Astrocyte (in vitro differentiated cells and primary cell): ENCODE measurements around the gene SLC10A4. TPM values are rescaled to one million over a fixed set of nuclear protein-coding genes. Genes with fewer than 3 reads are reported as not detected.

Experiments
- DNase-seq: peaks from one replicate; pipeline ENCODE4 v3.0.0-alpha.2; 2010; ENCODE audit warnings: low read depth
- FAIRE-seq: peaks from 2 replicates; lab custom pipeline; 2011; peaks lifted over from hg19 to GRCh38; lab: Jason Lieb, UNC
- H2AFZ ChIP-seq: 2 replicates; pipeline ENCODE4 v1.6.0; 2012; ENCODE audit warnings: low read depth, low read length, inconsistent platforms
- H3K27ac ChIP-seq: 2 replicates; pipeline ENCODE4 v1.5.1; 2011; ENCODE audit warnings: low read depth, low read length, inconsistent platforms
- H3K27me3 ChIP-seq: 2 replicates; pipeline ENCODE4 v1.6.0; 2011; ENCODE audit warnings: low read length, inconsistent platforms; ENCODE audit not compliant: insufficient read depth
- H3K36me3 ChIP-seq: 2 replicates; pipeline ENCODE4 v1.5.1; 2011; ENCODE audit warnings: low read length, inconsistent platforms; ENCODE audit not compliant: insufficient read depth
- H3K4me1 ChIP-seq: 2 replicates; pipeline ENCODE4 v1.5.1; 2011; ENCODE audit warnings: low read length, inconsistent platforms; ENCODE audit not compliant: insufficient read depth
- H3K4me2 ChIP-seq: 2 replicates; pipeline ENCODE4 v1.6.0; 2012; ENCODE audit warnings: low read length, inconsistent platforms
- H3K4me3 ChIP-seq: 2 replicates; pipeline ENCODE4 v1.5.1; 2011; ENCODE audit warnings: low read depth, mild to moderate bottlenecking, low read length, inconsistent platforms; ENCODE audit not compliant: insufficient read depth
- H3K79me2 ChIP-seq: 2 replicates; pipeline ENCODE4 v1.6.0; 2012; ENCODE audit warnings: mild to moderate bottlenecking, low read length, inconsistent platforms; ENCODE audit not compliant: insufficient read depth
- H3K9ac ChIP-seq: 2 replicates; pipeline ENCODE4 v1.6.0; 2012; ENCODE audit warnings: mild to moderate bottlenecking, low read length, inconsistent platforms
- H3K9me3 ChIP-seq: 2 replicates; pipeline ENCODE4 v1.5.1; 2012; ENCODE audit warnings: low read depth, mild to moderate bottlenecking, low read length, inconsistent platforms; ENCODE audit not compliant: insufficient read depth
- H4K20me1 ChIP-seq: 2 replicates; pipeline ENCODE4 v1.6.0; 2012; ENCODE audit warnings: low read length, inconsistent platforms; ENCODE audit not compliant: insufficient read depth
- H3K27ac Mint-ChIP-seq: one replicate; pipeline ENCODE4 v1.8.0; 2021; ENCODE audit warnings: mild to moderate bottlenecking, mixed read lengths; ENCODE audit not compliant: unreplicated experiment
- H3K27me3 Mint-ChIP-seq: one replicate; pipeline ENCODE4 v1.8.0; 2021; ENCODE audit warnings: low read depth, mixed read lengths; ENCODE audit not compliant: unreplicated experiment
- H3K36me3 Mint-ChIP-seq: one replicate; pipeline ENCODE4 v1.8.0; 2021; ENCODE audit warnings: low read depth, mixed read lengths; ENCODE audit not compliant: unreplicated experiment
- H3K4me1 Mint-ChIP-seq: one replicate; pipeline ENCODE4 v1.8.0; 2021; ENCODE audit warnings: low read depth, mixed read lengths; ENCODE audit not compliant: unreplicated experiment
- H3K4me3 Mint-ChIP-seq: one replicate; pipeline ENCODE4 v1.8.0; 2021; ENCODE audit warnings: mild to moderate bottlenecking, moderate library complexity, mixed read lengths; ENCODE audit not compliant: unreplicated experiment
- H3K9me3 Mint-ChIP-seq: one replicate; pipeline ENCODE4 v1.8.0; 2021; ENCODE audit warnings: mild to moderate bottlenecking, mixed read lengths; ENCODE audit not compliant: unreplicated experiment
- EZH2 ChIP-seq: IDR thresholded peaks from 2 replicates; pipeline ENCODE4 v1.6.1; 2012; ENCODE audit warnings: mild to moderate bottlenecking, low read length, inconsistent platforms; ENCODE audit not compliant: insufficient read depth
- total RNA-seq: library from RNA; stranded (reverse); gene quantifications from 2 replicates; pipeline ENCODE4 v1.2.1, GENCODE V29; 2021
- TF ChIP-seq, protein P1 (sequence below): IDR thresholded peaks from 2 replicates; pipeline ENCODE4 v1.5.1; 2011; ENCODE audit warnings: low read depth, mild to moderate bottlenecking, inconsistent platforms, low read length, moderate library complexity; ENCODE audit not compliant: insufficient read depth

SLC10A4 gene
- total RNA-seq, 1 donor from 2014 or later, result 0.16 TPM

DNA sequence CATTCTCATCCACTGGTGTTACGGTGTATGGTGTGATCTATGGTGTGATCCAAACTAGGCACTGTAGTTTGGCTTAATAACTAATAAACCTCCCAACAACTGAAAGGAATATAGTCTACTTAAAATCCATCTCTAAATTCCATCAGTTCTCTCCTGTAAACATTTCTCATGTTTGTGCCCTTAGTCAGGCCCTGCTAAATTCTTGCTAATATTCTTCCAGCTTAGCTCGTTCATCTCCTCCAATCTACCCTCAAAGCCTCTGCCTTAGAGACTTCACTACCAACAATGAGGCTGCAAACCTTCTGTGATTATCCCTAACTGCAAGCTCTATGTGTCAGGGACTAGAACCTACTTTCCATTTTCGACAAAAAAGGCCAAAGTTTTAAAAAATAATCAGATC lies 35.0 kb downstream of the SLC10A4 start:
- no peak for FAIRE-seq
- no peak overlapping the region for H2AFZ ChIP-seq
- no peak for DNase-seq
- Mint-ChIP-seq H3K27me3 (no peaks in the 10 kb centered on the region), H3K9me3 (no peaks in the 10 kb centered on the region), H3K4me3 (no peak overlapping the region), H3K4me1 (peaks cover 7% of the 10 kb centered on the region), H3K36me3 (peaks cover 7% of the 10 kb centered on the region), H3K27ac (no peak overlapping the region)
- no peaks in the 10 kb centered on the region for H3K79me2 ChIP-seq
- no peak overlapping the region for H3K9ac ChIP-seq
- H3K4me3 ChIP-seq, result no peak overlapping the region
- no peak overlapping the region for H3K4me2 ChIP-seq
- no peaks in the 10 kb centered on the region for H3K27me3 ChIP-seq
- no peak for TF ChIP-seq EZH2
- TF ChIP-seq, protein P1, sequence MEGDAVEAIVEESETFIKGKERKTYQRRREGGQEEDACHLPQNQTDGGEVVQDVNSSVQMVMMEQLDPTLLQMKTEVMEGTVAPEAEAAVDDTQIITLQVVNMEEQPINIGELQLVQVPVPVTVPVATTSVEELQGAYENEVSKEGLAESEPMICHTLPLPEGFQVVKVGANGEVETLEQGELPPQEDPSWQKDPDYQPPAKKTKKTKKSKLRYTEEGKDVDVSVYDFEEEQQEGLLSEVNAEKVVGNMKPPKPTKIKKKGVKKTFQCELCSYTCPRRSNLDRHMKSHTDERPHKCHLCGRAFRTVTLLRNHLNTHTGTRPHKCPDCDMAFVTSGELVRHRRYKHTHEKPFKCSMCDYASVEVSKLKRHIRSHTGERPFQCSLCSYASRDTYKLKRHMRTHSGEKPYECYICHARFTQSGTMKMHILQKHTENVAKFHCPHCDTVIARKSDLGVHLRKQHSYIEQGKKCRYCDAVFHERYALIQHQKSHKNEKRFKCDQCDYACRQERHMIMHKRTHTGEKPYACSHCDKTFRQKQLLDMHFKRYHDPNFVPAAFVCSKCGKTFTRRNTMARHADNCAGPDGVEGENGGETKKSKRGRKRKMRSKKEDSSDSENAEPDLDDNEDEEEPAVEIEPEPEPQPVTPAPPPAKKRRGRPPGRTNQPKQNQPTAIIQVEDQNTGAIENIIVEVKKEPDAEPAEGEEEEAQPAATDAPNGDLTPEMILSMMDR, result no peak
- H3K4me1 ChIP-seq, result no peaks in the 10 kb centered on the region
- peaks cover 35% of the 10 kb centered on the region for H3K36me3 ChIP-seq
- no peaks in the 10 kb centered on the region for H3K9me3 ChIP-seq
- no peaks in the 10 kb centered on the region for H4K20me1 ChIP-seq
- H3K27ac ChIP-seq, result no peak overlapping the region

DNA sequence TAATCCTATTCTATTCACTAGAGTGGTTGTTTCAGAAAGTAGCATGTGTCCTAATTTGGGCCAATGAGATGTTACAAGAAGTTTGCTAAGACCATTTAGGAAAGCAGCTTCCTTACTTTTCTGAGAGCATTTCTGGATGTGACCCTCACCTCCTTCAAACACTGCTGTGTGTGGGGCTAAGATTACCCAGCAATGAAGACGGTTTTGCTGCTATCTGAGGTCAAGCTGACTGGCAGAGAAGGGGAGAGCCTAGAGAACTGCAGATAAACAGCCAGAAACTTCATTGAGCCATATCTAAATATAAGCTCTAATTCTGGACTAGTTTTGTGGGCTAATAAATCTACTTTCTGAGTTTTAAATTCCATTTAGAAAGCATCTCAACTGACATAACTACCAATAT lies 43.3 kb downstream of the SLC10A4 start:
- H3K4me1 Mint-ChIP-seq, result no peaks in the 10 kb centered on the region
- Histone ChIP-seq H3K27me3 (no peaks in the 10 kb centered on the region), H3K4me3 (no peak overlapping the region), H3K36me3 (peaks cover 37% of the 10 kb centered on the region), H3K79me2 (no peaks in the 10 kb centered on the region), H3K27ac (no peak overlapping the region), H2AFZ (no peak overlapping the region), H4K20me1 (no peaks in the 10 kb centered on the region), H3K4me2 (no peak overlapping the region), H3K9me3 (no peaks in the 10 kb centered on the region), H3K4me1 (no peaks in the 10 kb centered on the region), H3K9ac (no peak overlapping the region)
- TF ChIP-seq, protein P1, result no peak
- TF ChIP-seq EZH2, result no peak
- H3K9me3 Mint-ChIP-seq, result no peaks in the 10 kb centered on the region
- H3K27ac Mint-ChIP-seq, result no peak overlapping the region
- H3K27me3 Mint-ChIP-seq, result no peaks in the 10 kb centered on the region
- no peak overlapping the region for H3K4me3 Mint-ChIP-seq
- FAIRE-seq (no peak), DNase-seq (no peak)
- peaks cover 7% of the 10 kb centered on the region for H3K36me3 Mint-ChIP-seq

DNA sequence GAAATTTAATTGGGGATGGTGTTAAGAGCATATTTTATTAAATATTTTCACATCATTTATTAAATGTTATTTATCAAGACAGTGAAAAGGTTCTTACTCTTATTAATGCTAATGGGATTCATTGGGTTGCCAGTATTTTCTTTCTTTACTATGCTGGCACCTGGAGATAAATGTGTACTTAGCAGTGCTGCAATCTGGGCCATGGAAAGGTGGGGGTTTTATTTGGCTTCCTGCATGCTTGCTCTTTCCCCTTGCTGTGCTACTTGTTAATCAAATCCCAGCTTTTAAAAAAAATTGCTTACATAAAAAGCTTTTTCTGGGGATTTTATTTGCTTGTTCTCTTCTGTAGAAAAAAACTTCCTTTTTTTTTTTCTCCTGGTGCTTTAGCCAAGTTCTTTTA lies 55.2 kb downstream of the SLC10A4 start:
- Histone ChIP-seq H3K79me2 (no peaks in the 10 kb centered on the region), H3K4me1 (no peaks in the 10 kb centered on the region), H2AFZ (no peak overlapping the region), H3K27ac (no peak overlapping the region), H3K9me3 (no peaks in the 10 kb centered on the region), H3K27me3 (no peaks in the 10 kb centered on the region), H4K20me1 (no peaks in the 10 kb centered on the region), H3K9ac (no peak overlapping the region), H3K4me2 (no peak overlapping the region), H3K36me3 (peaks cover 35% of the 10 kb centered on the region), H3K4me3 (no peak overlapping the region)
- Mint-ChIP-seq H3K36me3 (peaks cover 10% of the 10 kb centered on the region), H3K4me1 (no peaks in the 10 kb centered on the region), H3K4me3 (no peak overlapping the region), H3K27me3 (no peaks in the 10 kb centered on the region), H3K27ac (no peak overlapping the region), H3K9me3 (no peaks in the 10 kb centered on the region)
- DNase-seq (no peak), FAIRE-seq (no peak)
- TF ChIP-seq, protein P1, result no peak
- TF ChIP-seq EZH2, result no peak

Other genes starting within 250 kb of the SLC10A4 start
- gene TEC, start 213.5 kb upstream of the SLC10A4 start, total RNA-seq, result 0.61 and 0.91 TPM in 2 replicates
- 85.3 and 90.5 TPM in 2 replicates for gene SLAIN2, start 141.8 kb upstream of the SLC10A4 start, total RNA-seq
- not detected in 2 replicates for gene ZAR1, start 6.9 kb downstream of the SLC10A4 start, total RNA-seq